ENCODE measurements around the gene AFDN.
"Not testable (repeated sequence)": the region's sequence is repeated elsewhere in the genome, so short reads cannot be mapped to it uniquely, and the experiment has no call there.

Gene AFDN

GRCh38 chr6:167976116-167976657, 149.5 kb downstream of the AFDN start:
- H3K36me3 ChIP-seq (ENCODE audit: insufficient read depth, low read length); H3K27ac ChIP-seq (ENCODE audit: low read depth, low read length): not testable (repeated sequence)
- H3K4me1 ChIP-seq (ENCODE audit: insufficient read depth, low read length) = peaks cover 16% of the 10 kb centered on the region

GRCh38 chr6:167976708-167977107, 150.0 kb downstream of the AFDN start:
- H3K9ac ChIP-seq (ENCODE audit: low read depth, low read length) = no peak overlapping the region
- 96% methylated on average over 27 of the region's 27 CpGs for WGBS
- peaks cover 16% of the 10 kb centered on the region for H3K4me1 ChIP-seq (ENCODE audit: insufficient read depth, low read length)
- H3K4me3 ChIP-seq (ENCODE audit: low read length) = no peak overlapping the region
- H3K27ac ChIP-seq (ENCODE audit: low read depth, low read length) = no peak overlapping the region
- no peaks in the 10 kb centered on the region for H3K27me3 ChIP-seq (ENCODE audit: insufficient read depth, low read length)
- no peaks in the 10 kb centered on the region for H3K9me3 ChIP-seq (ENCODE audit: insufficient read depth, low read depth, low read length)
- no peaks in the 10 kb centered on the region; the same call in 1 of the 2 replicates for H3K36me3 ChIP-seq (ENCODE audit: insufficient read depth, low read length)

More at GRCh38 chr6:167976116-167976657, 149.5 kb downstream of the AFDN start:
- not testable (repeated sequence) for H3K9ac ChIP-seq (ENCODE audit: low read depth, low read length); H3K4me3 ChIP-seq (ENCODE audit: low read length); H3K27me3 ChIP-seq (ENCODE audit: insufficient read depth, low read length); H3K9me3 ChIP-seq (ENCODE audit: insufficient read depth, low read depth, low read length)

GRCh38 chr6:167977717-167978467, 151.2 kb downstream of the AFDN start:
- Histone ChIP-seq H3K27ac (ENCODE audit: low read depth, low read length) (no peak overlapping the region), H3K27me3 (ENCODE audit: insufficient read depth, low read length) (no peaks in the 10 kb centered on the region), H3K36me3 (ENCODE audit: insufficient read depth, low read length) (no peaks in the 10 kb centered on the region), H3K9ac (ENCODE audit: low read depth, low read length) (no peak overlapping the region), H3K4me1 (ENCODE audit: insufficient read depth, low read length) (peaks cover 10% of the 10 kb centered on the region), H3K4me3 (ENCODE audit: low read length) (no peak overlapping the region), H3K9me3 (ENCODE audit: insufficient read depth, low read depth, low read length) (no peaks in the 10 kb centered on the region)
- 94% methylated on average over 43 of the region's 43 CpGs for WGBS

- Histone ChIP-seq H3K27ac (ENCODE audit: low read depth, low read length) (no peak overlapping the region), H3K9me3 (ENCODE audit: insufficient read depth, low read depth, low read length) (no peaks in the 10 kb centered on the region), H3K9ac (ENCODE audit: low read depth, low read length) (no peak overlapping the region), H3K4me3 (ENCODE audit: low read length) (no peak overlapping the region), H3K27me3 (ENCODE audit: insufficient read depth, low read length) (no peaks in the 10 kb centered on the region), H3K36me3 (ENCODE audit: insufficient read depth, low read length) (no peaks in the 10 kb centered on the region), H3K4me1 (ENCODE audit: insufficient read depth, low read length) (peaks cover 3% of the 10 kb centered on the region; the same call in 1 of the 2 replicates)
- WGBS = 84% methylated on average over 7 of the region's 7 CpGs
Measured at GRCh38 chr6:167978607-167979006, 151.9 kb downstream of the AFDN start.

DNA sequence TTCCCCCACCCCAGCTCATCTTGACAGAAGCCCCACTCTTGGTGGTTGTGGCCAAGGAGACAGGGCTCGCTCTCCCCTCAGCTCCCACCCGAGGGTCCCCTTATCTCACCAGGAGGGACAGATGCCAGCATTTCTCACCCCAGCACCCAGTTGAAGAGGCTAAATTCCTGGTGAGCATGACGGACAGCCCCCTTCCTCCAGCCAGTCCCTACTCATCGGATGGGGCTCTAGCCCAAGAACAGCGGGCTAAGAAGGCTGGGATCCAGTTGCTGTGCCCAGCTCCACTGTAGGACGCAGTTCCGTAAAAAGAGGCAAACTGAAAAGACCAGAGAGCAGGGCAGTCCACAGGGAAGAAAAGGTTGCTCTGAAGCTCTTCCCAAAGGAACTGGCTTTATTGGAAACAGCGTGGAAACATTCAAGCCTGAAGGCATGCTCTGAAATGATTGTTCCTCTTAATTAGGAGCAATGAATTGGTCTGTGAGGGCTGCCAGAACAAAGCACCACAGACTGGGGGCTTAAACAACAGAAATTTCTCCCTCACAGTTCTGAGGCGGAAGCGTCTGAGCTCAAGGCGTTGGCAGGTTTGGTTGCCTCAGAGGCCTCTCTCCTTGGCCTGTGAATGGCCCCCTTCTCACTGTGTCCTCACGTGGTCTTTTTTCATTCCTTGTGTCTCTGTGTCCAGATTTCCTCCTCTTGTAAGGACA, 152.9 kb downstream of the AFDN start:
- Histone ChIP-seq H3K27ac (ENCODE audit: low read depth, low read length) (no peak overlapping the region), H3K36me3 (ENCODE audit: insufficient read depth, low read length) (no peaks in the 10 kb centered on the region)
- WGBS = 88% methylated on average over 12 of the region's 12 CpGs

DNA sequence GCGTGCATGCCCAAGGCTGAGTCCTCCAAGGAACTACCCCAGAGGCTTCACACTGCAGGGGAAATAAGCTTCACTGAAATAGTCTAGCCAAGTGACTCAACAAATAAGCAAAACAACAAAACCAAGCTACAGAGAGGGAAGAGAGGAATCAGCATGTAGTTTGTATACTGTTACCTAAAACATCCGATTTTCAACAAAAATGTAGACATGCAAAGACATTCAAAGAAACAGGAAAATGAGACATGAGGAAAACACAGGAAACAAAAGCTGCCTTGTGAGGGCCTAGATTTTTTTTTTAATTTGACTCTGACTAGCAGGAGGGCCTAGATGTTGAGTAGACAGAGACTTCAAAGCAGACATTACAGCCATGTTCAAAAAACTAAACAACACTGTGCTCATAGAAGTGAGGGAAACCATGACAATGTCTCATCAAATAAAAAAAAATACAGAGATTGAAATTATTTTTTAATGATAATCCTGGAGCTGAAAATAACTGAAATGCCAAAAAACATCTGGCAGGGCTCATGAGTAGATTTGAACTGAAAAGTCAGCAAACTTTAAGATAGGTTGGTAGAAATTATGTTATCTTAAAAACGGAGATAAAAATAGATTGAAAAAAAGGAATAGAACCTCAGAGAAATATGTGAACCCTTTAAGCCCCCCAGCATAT, 154.3 kb downstream of the AFDN start:
- no peak overlapping the region for H3K27ac ChIP-seq (ENCODE audit: low read depth, low read length)
- H3K9me3 ChIP-seq (ENCODE audit: insufficient read depth, low read depth, low read length) = 0 out of 2 replicates have a peak, but pooled peaks cover 2% of the 10 kb centered on the region
- 91% methylated on average over 3 of the region's 3 CpGs for WGBS
- no peak overlapping the region for H3K4me3 ChIP-seq (ENCODE audit: low read length)
- no peaks in the 10 kb centered on the region for H3K36me3 ChIP-seq (ENCODE audit: insufficient read depth, low read length)
- no peaks in the 10 kb centered on the region for H3K4me1 ChIP-seq (ENCODE audit: insufficient read depth, low read length)
- H3K9ac ChIP-seq (ENCODE audit: low read depth, low read length) = no peak overlapping the region
- no peaks in the 10 kb centered on the region for H3K27me3 ChIP-seq (ENCODE audit: insufficient read depth, low read length)

More for the DNA sequence above, 152.9 kb downstream of the AFDN start:
- Histone ChIP-seq H3K27me3 (ENCODE audit: insufficient read depth, low read length) (no peaks in the 10 kb centered on the region), H3K9me3 (ENCODE audit: insufficient read depth, low read depth, low read length) (0 out of 2 replicates have a peak, but pooled peaks cover 2% of the 10 kb centered on the region), H3K4me1 (ENCODE audit: insufficient read depth, low read length) (no peaks in the 10 kb centered on the region), H3K4me3 (ENCODE audit: low read length) (no peak overlapping the region), H3K9ac (ENCODE audit: low read depth, low read length) (no peak overlapping the region)

- no peak overlapping the region for H3K4me3 ChIP-seq (ENCODE audit: low read length)
- no peaks in the 10 kb centered on the region for H3K27me3 ChIP-seq (ENCODE audit: insufficient read depth, low read length)
- H3K4me1 ChIP-seq (ENCODE audit: insufficient read depth, low read length) = no peaks in the 10 kb centered on the region
- no peaks in the 10 kb centered on the region for H3K36me3 ChIP-seq (ENCODE audit: insufficient read depth, low read length)
- 93% methylated on average over 7 of the region's 7 CpGs for WGBS
- no peak overlapping the region for H3K9ac ChIP-seq (ENCODE audit: low read depth, low read length)
- 0 out of 2 replicates have a peak, but pooled peaks cover 2% of the 10 kb centered on the region for H3K9me3 ChIP-seq (ENCODE audit: insufficient read depth, low read depth, low read length)
- no peak overlapping the region for H3K27ac ChIP-seq (ENCODE audit: low read depth, low read length)
Measured at GRCh38 chr6:167981916-167982462, 155.3 kb downstream of the AFDN start.

DNA sequence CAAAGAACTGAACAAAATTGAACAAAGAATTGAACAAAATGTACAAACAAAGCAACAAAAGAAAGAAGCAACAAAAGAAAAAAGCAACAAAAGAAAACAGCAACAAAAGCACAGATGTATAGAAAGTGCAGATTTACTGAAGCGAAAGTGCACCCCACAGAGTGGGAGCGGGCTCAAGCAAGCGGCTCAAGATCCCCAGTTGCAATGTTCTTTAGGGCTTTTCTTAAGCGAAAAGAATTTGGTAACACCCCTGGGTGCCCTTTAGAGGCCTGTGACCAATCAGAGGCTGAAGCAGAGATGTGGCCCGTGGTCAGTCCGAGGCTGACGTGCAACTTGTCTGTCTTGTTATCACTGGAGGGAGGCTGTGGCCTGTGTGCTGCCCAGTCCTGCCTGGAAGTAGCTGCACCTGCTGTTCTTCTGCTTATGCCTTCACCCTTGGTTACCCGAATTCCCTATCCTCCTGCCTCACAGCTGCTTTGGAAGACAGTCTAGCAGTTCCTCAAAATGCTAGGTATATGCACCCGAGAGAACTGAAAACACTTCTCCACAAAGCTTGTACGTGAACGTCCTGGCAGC, 157.5 kb downstream of the AFDN start:
- WGBS = 95% methylated on average over 11 of the region's 11 CpGs
- Histone ChIP-seq H3K9me3 (ENCODE audit: insufficient read depth, low read depth, low read length) (0 out of 2 replicates have a peak, but pooled peaks cover 2% of the 10 kb centered on the region), H3K36me3 (ENCODE audit: insufficient read depth, low read length) (no peaks in the 10 kb centered on the region), H3K27me3 (ENCODE audit: insufficient read depth, low read length) (no peaks in the 10 kb centered on the region), H3K9ac (ENCODE audit: low read depth, low read length) (no peak overlapping the region), H3K4me3 (ENCODE audit: low read length) (no peak overlapping the region), H3K27ac (ENCODE audit: low read depth, low read length) (no peak overlapping the region), H3K4me1 (ENCODE audit: insufficient read depth, low read length) (no peaks in the 10 kb centered on the region)

- WGBS = 89% methylated on average over 13 of the region's 13 CpGs
- no peaks in the 10 kb centered on the region for H3K36me3 ChIP-seq (ENCODE audit: insufficient read depth, low read length)
- no peaks in the 10 kb centered on the region for H3K27me3 ChIP-seq (ENCODE audit: insufficient read depth, low read length)
- no peak overlapping the region for H3K4me3 ChIP-seq (ENCODE audit: low read length)
- H3K9me3 ChIP-seq (ENCODE audit: insufficient read depth, low read depth, low read length) = 0 out of 2 replicates have a peak, but pooled peaks cover 2% of the 10 kb centered on the region
- no peak overlapping the region for H3K9ac ChIP-seq (ENCODE audit: low read depth, low read length)
- H3K4me1 ChIP-seq (ENCODE audit: insufficient read depth, low read length) = no peaks in the 10 kb centered on the region
- H3K27ac ChIP-seq (ENCODE audit: low read depth, low read length) = no peak overlapping the region
Measured at GRCh38 chr6:167984876-167985604, 158.3 kb downstream of the AFDN start.

DNA sequence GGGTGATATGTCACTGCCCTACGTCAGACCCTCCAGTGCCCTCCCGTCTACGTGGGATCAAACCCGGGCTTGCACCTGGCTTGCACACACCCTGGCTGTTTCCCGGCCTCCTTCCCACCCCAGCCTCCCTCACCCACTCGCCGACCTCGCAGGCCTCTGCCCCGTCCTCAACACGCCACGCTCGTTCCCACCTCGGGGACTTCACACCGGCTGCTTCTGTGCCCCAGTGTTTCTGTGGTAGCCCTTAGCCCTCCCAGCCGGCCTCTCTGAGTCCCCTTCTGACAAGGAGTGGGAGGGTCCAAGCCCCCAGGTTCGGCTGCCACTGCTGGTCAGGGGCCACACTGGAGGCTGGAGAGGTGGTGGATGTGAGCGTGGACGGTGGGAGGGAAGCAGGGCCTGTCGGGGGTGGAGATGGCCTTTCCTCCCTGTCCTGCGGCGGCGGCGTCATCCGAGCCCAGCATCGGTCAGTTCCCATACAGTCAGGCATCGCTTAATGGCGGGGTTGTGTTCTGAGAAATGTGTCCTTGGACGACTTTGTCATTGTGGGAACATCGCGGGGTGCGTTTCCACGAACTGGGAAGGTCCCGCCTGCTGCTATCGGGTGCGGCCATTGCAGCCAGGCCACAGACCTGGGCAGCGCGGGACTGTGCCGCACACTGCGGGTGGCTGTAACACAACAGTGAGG, 159.3 kb downstream of the AFDN start:
- Histone ChIP-seq H3K36me3 (ENCODE audit: insufficient read depth, low read length) (no peaks in the 10 kb centered on the region), H3K4me1 (ENCODE audit: insufficient read depth, low read length) (no peaks in the 10 kb centered on the region), H3K4me3 (ENCODE audit: low read length) (no peak overlapping the region), H3K9me3 (ENCODE audit: insufficient read depth, low read depth, low read length) (0 out of 2 replicates have a peak, but pooled peaks cover 2% of the 10 kb centered on the region), H3K27ac (ENCODE audit: low read depth, low read length) (no peak overlapping the region), H3K9ac (ENCODE audit: low read depth, low read length) (no peak overlapping the region), H3K27me3 (ENCODE audit: insufficient read depth, low read length) (no peaks in the 10 kb centered on the region)
- 94% methylated on average over 39 of the region's 39 CpGs for WGBS
